ENCODE measurements around the gene HTT.
A peak's percentile ranks its signal among the peaks of the same experiment; 100 is the strongest.

Gene HTT

DNA sequence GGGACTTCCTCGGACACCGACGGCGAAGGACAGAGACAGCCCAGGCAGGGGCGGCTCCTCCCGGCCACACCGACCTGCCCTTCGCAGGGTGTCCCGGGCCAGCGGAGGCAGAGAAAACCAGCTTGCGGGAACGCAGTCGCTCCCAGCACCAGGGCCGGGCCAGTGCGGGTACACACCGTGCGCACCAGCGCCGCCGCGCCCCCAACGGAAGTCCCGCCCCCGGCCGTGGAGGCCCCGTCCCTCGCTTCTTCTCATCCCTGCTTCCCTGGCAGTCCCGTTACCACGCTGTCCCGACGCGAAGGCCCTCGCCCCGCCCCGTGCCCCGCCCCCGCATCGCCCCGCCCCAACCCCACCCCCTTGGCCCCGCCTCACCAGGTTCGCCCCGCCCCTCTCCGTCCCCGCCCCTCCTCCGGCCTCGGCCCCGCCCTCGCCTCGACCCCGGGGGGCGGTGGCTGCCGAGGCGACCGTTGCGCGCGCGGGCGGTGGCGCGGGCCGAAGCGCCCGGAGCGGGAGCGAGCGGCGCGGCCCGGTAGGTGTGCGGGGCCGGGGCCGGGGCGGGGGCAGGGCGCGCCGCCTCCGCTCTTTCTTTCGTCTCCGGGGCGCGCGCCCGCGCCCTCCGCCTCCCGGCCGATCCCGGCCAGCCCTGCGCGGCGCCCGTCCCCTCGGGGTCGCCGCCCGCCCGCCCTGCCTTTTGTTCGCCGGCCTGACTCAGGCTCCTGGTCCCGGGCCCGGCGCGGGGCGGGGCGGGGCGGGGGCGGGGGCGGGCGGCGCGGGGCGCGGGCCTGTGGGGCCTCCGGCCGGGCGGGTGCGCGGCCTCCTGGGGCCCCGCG, 218.3 kb downstream of the HTT start, which contains the start of gene RGS12:
RGS12 (plus strand) TSS at position 451 of the 830 bp plus-strand sequence. CDS start 23,150 bp downstream, outside the sequence.
- H3K27ac ChIP-seq: peak within 1 kb of the TSS; percentile 90
- TF ChIP-seq, protein P1, sequence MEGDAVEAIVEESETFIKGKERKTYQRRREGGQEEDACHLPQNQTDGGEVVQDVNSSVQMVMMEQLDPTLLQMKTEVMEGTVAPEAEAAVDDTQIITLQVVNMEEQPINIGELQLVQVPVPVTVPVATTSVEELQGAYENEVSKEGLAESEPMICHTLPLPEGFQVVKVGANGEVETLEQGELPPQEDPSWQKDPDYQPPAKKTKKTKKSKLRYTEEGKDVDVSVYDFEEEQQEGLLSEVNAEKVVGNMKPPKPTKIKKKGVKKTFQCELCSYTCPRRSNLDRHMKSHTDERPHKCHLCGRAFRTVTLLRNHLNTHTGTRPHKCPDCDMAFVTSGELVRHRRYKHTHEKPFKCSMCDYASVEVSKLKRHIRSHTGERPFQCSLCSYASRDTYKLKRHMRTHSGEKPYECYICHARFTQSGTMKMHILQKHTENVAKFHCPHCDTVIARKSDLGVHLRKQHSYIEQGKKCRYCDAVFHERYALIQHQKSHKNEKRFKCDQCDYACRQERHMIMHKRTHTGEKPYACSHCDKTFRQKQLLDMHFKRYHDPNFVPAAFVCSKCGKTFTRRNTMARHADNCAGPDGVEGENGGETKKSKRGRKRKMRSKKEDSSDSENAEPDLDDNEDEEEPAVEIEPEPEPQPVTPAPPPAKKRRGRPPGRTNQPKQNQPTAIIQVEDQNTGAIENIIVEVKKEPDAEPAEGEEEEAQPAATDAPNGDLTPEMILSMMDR (conservative IDR thresholded peaks at IDR 0.05): no peak
